ENCODE measurements around the gene IDH3G. TPM values are rescaled to one million over a fixed set of nuclear protein-coding genes. Genes with fewer than 3 reads are reported as not detected.

The IDH3G gene
- total RNA-seq, 1 experiment from 2014 or later: 43.2 TPM

- Histone ChIP-seq H2BK15ac (ENCODE audit: low read depth, low read length) (no peak overlapping the region), H2BK12ac (ENCODE audit: insufficient read length, low read depth, low read length) (no peak overlapping the region), H4K91ac (ENCODE audit: insufficient read length, low read depth, low read length) (no peak overlapping the region), H2AFZ (ENCODE audit: low read length) (no peak overlapping the region), H3K27ac (ENCODE audit: insufficient read length, low read depth, low read length) (no peak overlapping the region), H2BK120ac (ENCODE audit: low read depth, low read length, poor library complexity, severe bottlenecking) (no peak overlapping the region), H3K23me2 (ENCODE audit: insufficient read length, low read depth, low read length, poor library complexity, severe bottlenecking) (no peaks in the 10 kb centered on the region), H3K4me1 (ENCODE audit: insufficient read depth, low read length) (no peaks in the 10 kb centered on the region), H4K5ac (ENCODE audit: insufficient read length, low read depth, low read length) (no peak overlapping the region), H3K9me3 (ENCODE audit: control insufficient read depth, low read depth, low read length) (no peaks in the 10 kb centered on the region), H3K56ac (ENCODE audit: insufficient read length, low read depth, low read length) (no peak overlapping the region), H3K9ac (ENCODE audit: extremely low read depth, insufficient read length, low read length) (no peak overlapping the region), H3K27me3 (ENCODE audit: insufficient read depth, low read length) (no peaks in the 10 kb centered on the region), H3K18ac (ENCODE audit: insufficient read length, low read depth, low read length) (no peak overlapping the region), H3T11ph (ENCODE audit: low read length) (no peak overlapping the region), H3K14ac (ENCODE audit: insufficient read depth, low read length) (no peak overlapping the region), H3K79me2 (ENCODE audit: insufficient read depth, low read length) (no peaks in the 10 kb centered on the region), H3K79me1 (ENCODE audit: insufficient read depth, low read depth, low read length, poor library complexity, severe bottlenecking) (no peaks in the 10 kb centered on the region), H3K4me2 (ENCODE audit: insufficient read depth, insufficient read length, low read length) (no peak overlapping the region), H2AK5ac (ENCODE audit: insufficient read length, low read length) (no peak overlapping the region), H3K23ac (ENCODE audit: insufficient read length, low read depth, low read length) (no peak overlapping the region), H4K20me1 (ENCODE audit: control insufficient read depth, insufficient read depth, insufficient read length) (no peaks in the 10 kb centered on the region), H2BK5ac (ENCODE audit: insufficient read length, low read length) (no peak overlapping the region), H2BK20ac (ENCODE audit: low read depth, low read length, poor library complexity, severe bottlenecking) (no peak overlapping the region), H4K8ac (replicated peaks; ENCODE audit: insufficient read length, low read depth, low read length) (no peak overlapping the region), H3K4ac (ENCODE audit: low read depth, low read length) (no peak overlapping the region)
- peak; percentile 27 for DNase-seq
- WGBS (ENCODE audit: extremely low coverage, insufficient read length, low lambda C conversion rate): no CpG with 5 or more reads among the region's 20 CpGs
- peaks cover 4 to 6% of the 10 kb centered on the region in 2 experiments; a peak in 3 of 4 replicates for H3K4me1 Mint-ChIP-seq
- H3K4me3 Mint-ChIP-seq: no peak overlapping the region
- peaks cover 34 to 69% of the 10 kb centered on the region in 2 experiments for H3K9me3 Mint-ChIP-seq
- H3K27ac Mint-ChIP-seq: no peak overlapping the region
- H3K27me3 Mint-ChIP-seq (ENCODE audit: low read depth): peaks cover 10% of the 10 kb centered on the region
- TF ChIP-seq CTCF (conservative IDR thresholded peaks at IDR 0.05): no peak
- peaks cover 0 to 3% (median 0%) of the 10 kb centered on the region in 3 experiments; a peak in 3 of 7 replicates for H3K36me3 Mint-ChIP-seq (ENCODE audit: insufficient read depth in 1 of 3, low read depth in 3 of 3)
These were observed 26.5 kb downstream of the IDH3G start for GRCh38 chrX:153767674-153768055.

Measured in H9 (cell line).